MG63 (cell line): ENCODE results near the gene CTCFL. TPM values are rescaled to one million over a fixed set of nuclear protein-coding genes. Genes with fewer than 3 reads are reported as not detected.
"Not testable (repeated sequence)": the region's sequence is repeated elsewhere in the genome, so short reads cannot be mapped to it uniquely, and the experiment has no call there.

Experiments
- DNase-seq: peaks from one replicate; pipeline ENCODE4 v3.0.0-alpha.2; 2020
- H3K27me3 ChIP-seq: fragments of 250-450 bp; sonication (Bioruptor Pico); 2 replicates; pipeline ENCODE4 v1.5.1; 2020; ENCODE audit warnings: mild to moderate bottlenecking, moderate library complexity
- H3K36me3 ChIP-seq: fragments of 250-450 bp; sonication (Bioruptor Pico); 2 replicates; pipeline ENCODE4 v1.5.1; 2020; ENCODE audit warnings: mild to moderate bottlenecking, moderate library complexity
- H3K4me3 ChIP-seq: fragments of 250-450 bp; sonication (Bioruptor Pico); 2 replicates; pipeline ENCODE4 v1.5.1; 2020; ENCODE audit warnings: mild to moderate bottlenecking, moderate library complexity
- H3K9me3 ChIP-seq: fragments of 250-450 bp; sonication (Bioruptor Pico); 2 replicates; pipeline ENCODE4 v1.5.1; 2020; ENCODE audit warnings: mild to moderate bottlenecking, moderate library complexity
- total RNA-seq: library from RNA; depleted of rRNA; stranded (reverse); fragments of >200 nt; shearing (Covaris generic); gene quantifications from 2 replicates; pipeline ENCODE4 v1.2.3, GENCODE V29; 2014; ENCODE audit warnings: low replicate concordance

The CTCFL gene
- total RNA-seq, 1 experiment from 2014 or later, result not detected

- Histone ChIP-seq H3K27me3 (peaks cover 4% of the 10 kb centered on the region; the same call in 1 of the 2 replicates), H3K4me3 (no peak overlapping the region), H3K36me3 (no peaks in the 10 kb centered on the region), H3K9me3 (no peaks in the 10 kb centered on the region)
- no peak for DNase-seq
Measured at GRCh38 chr20:57503035-57503658, 21.8 kb downstream of the CTCFL start.

GRCh38 chr20:57502336-57502700 is 22.6 kb downstream of the CTCFL start:
- no peak for DNase-seq
- no peaks in the 10 kb centered on the region for H3K9me3 ChIP-seq
- no peak overlapping the region for H3K4me3 ChIP-seq
- no peaks in the 10 kb centered on the region for H3K36me3 ChIP-seq
- peaks cover 9% of the 10 kb centered on the region for H3K27me3 ChIP-seq

GRCh38 chr20:57501461-57502335 is 23.2 kb downstream of the CTCFL start:
- H3K27me3 ChIP-seq, result peaks cover 13% of the 10 kb centered on the region
- DNase-seq, result no peak
- H3K4me3 ChIP-seq, result no peak overlapping the region
- H3K36me3 ChIP-seq, result no peaks in the 10 kb centered on the region
- H3K9me3 ChIP-seq, result no peaks in the 10 kb centered on the region

- H3K36me3 ChIP-seq, result no peaks in the 10 kb centered on the region
- no peaks in the 10 kb centered on the region for H3K9me3 ChIP-seq
- H3K27me3 ChIP-seq, result peaks cover 17% of the 10 kb centered on the region
- DNase-seq, result no peak
- no peak overlapping the region for H3K4me3 ChIP-seq
Measured at GRCh38 chr20:57500962-57501361, 24.0 kb downstream of the CTCFL start.

- no peaks in the 10 kb centered on the region for H3K36me3 ChIP-seq
Measured at GRCh38 chr20:57500235-57500634, 24.7 kb downstream of the CTCFL start.

GRCh38 chr20:57499676-57500075 is 25.3 kb downstream of the CTCFL start:
- DNase-seq, result no peak
- no peaks in the 10 kb centered on the region for H3K36me3 ChIP-seq
- peaks cover 18% of the 10 kb centered on the region for H3K27me3 ChIP-seq
- no peaks in the 10 kb centered on the region for H3K9me3 ChIP-seq
- H3K4me3 ChIP-seq, result no peak overlapping the region

More at GRCh38 chr20:57500235-57500634, 24.7 kb downstream of the CTCFL start:
- H3K4me3 ChIP-seq, result no peak overlapping the region
- H3K9me3 ChIP-seq, result no peaks in the 10 kb centered on the region
- H3K27me3 ChIP-seq, result peaks cover 18% of the 10 kb centered on the region
- no peak for DNase-seq

- Histone ChIP-seq H3K27me3 (peaks cover 18% of the 10 kb centered on the region), H3K9me3 (no peaks in the 10 kb centered on the region), H3K36me3 (no peaks in the 10 kb centered on the region), H3K4me3 (no peak overlapping the region)
- DNase-seq, result peak; percentile 24
Measured at GRCh38 chr20:57498425-57499400, 26.2 kb downstream of the CTCFL start.

- H3K9me3 ChIP-seq, result no peaks in the 10 kb centered on the region
- no peak for DNase-seq
- H3K27me3 ChIP-seq, result peaks cover 18% of the 10 kb centered on the region
- H3K36me3 ChIP-seq, result no peaks in the 10 kb centered on the region
- H3K4me3 ChIP-seq, result no peak overlapping the region
Measured at GRCh38 chr20:57496592-57496991, 28.3 kb downstream of the CTCFL start.

GRCh38 chr20:57495978-57496377 is 29.0 kb downstream of the CTCFL start:
- Histone ChIP-seq H3K27me3 (peaks cover 18% of the 10 kb centered on the region), H3K36me3 (no peaks in the 10 kb centered on the region), H3K9me3 (no peaks in the 10 kb centered on the region), H3K4me3 (no peak overlapping the region)
- no peak for DNase-seq

- no peak overlapping the region for H3K4me3 ChIP-seq
- no peak for DNase-seq
Measured at GRCh38 chr20:57493091-57493615, 31.8 kb downstream of the CTCFL start.

GRCh38 chr20:57491373-57491772 is 33.6 kb downstream of the CTCFL start:
- Histone ChIP-seq H3K36me3 (no peaks in the 10 kb centered on the region), H3K9me3 (no peaks in the 10 kb centered on the region), H3K27me3 (peaks cover 4% of the 10 kb centered on the region; the same call in 1 of the 2 replicates), H3K4me3 (no peak overlapping the region)
- no peak for DNase-seq

More at GRCh38 chr20:57493091-57493615, 31.8 kb downstream of the CTCFL start:
- Histone ChIP-seq H3K27me3 (peaks cover 14% of the 10 kb centered on the region), H3K9me3 (no peaks in the 10 kb centered on the region), H3K36me3 (no peaks in the 10 kb centered on the region)

- H3K27me3 ChIP-seq, H3K36me3 ChIP-seq, H3K9me3 ChIP-seq, H3K4me3 ChIP-seq, DNase-seq: not testable (repeated sequence)
Measured at GRCh38 chr20:57488277-57488676, 36.7 kb downstream of the CTCFL start.

- no peaks in the 10 kb centered on the region for H3K9me3 ChIP-seq
- no peaks in the 10 kb centered on the region for H3K36me3 ChIP-seq
- no peaks in the 10 kb centered on the region for H3K27me3 ChIP-seq
- no peak overlapping the region for H3K4me3 ChIP-seq
- DNase-seq, result no peak
Measured at GRCh38 chr20:57485770-57486169, 39.2 kb downstream of the CTCFL start.

- H3K9me3 ChIP-seq, result no peaks in the 10 kb centered on the region
- H3K36me3 ChIP-seq, result no peaks in the 10 kb centered on the region
- DNase-seq, result no peak
- H3K4me3 ChIP-seq, result no peak overlapping the region
- no peaks in the 10 kb centered on the region for H3K27me3 ChIP-seq
Measured at GRCh38 chr20:57484772-57485171, 40.2 kb downstream of the CTCFL start.

GRCh38 chr20:57483287-57484050 is 41.5 kb downstream of the CTCFL start:
- Histone ChIP-seq H3K36me3 (no peaks in the 10 kb centered on the region), H3K9me3 (no peaks in the 10 kb centered on the region), H3K4me3 (no peak overlapping the region), H3K27me3 (no peaks in the 10 kb centered on the region)
- no peak for DNase-seq

- DNase-seq, result no peak
- no peak overlapping the region for H3K4me3 ChIP-seq
Measured at GRCh38 chr20:57482796-57483195, 42.1 kb downstream of the CTCFL start.

More at GRCh38 chr20:57482796-57483195, 42.1 kb downstream of the CTCFL start:
- Histone ChIP-seq H3K27me3 (no peaks in the 10 kb centered on the region), H3K9me3 (no peaks in the 10 kb centered on the region), H3K36me3 (no peaks in the 10 kb centered on the region)
